Hematopoietic multipotent progenitor cell treated with erythropoietin and hydrocortisone succinate and interleukin-3 and kit ligand, for 17 days (in vitro differentiated cells): ENCODE results near the gene XAB2.

Experiments
- DNase-seq: peaks from one replicate; pipeline ENCODE4 v3.0.0-alpha.2; 2015; ENCODE audit warnings: low spot score

The XAB2 gene

GRCh38 chr19:7629347-7630054 is at the start of gene XAB2, which contains the start of gene PET100:
Gene XAB2 (minus strand): TSS chr19:7629545. CDS start chr19:7629527, 18 bp downstream.
Gene PET100 (plus strand): TSS chr19:7629793. CDS start chr19:7629834, 41 bp downstream.
- peak; percentile 99 for DNase-seq

- DNase-seq: peak; percentile 11
Observed at GRCh38 chr19:7677669-7678311, 48.4 kb upstream of the XAB2 start.

DNA sequence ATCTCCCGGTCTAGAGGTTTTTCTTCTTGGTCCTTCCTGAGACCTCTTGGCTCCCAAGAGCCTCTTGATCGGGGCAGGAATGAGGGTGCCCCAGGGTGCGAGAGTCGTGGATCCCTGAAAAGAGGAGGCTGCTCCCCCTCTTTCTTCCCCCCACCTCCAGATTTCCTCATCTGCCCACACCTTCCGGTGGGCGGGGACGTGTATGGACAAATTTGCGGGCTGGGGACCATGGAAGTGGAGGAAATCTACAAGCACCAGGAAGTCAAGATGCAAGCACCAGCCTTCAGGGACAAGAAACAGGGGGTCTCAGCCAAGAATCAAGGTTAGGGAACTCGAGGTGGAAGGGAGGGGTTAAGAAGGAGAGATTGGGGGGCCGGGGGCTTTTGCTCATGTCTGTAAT is 47.5 kb upstream of the XAB2 start, which contains the start of gene MCEMP1:
Gene MCEMP1 (plus strand): TSS at position 237 of the 400 bp plus-strand sequence. CDS start 31 bp downstream, at position 268.
- DNase-seq: no peak

DNA sequence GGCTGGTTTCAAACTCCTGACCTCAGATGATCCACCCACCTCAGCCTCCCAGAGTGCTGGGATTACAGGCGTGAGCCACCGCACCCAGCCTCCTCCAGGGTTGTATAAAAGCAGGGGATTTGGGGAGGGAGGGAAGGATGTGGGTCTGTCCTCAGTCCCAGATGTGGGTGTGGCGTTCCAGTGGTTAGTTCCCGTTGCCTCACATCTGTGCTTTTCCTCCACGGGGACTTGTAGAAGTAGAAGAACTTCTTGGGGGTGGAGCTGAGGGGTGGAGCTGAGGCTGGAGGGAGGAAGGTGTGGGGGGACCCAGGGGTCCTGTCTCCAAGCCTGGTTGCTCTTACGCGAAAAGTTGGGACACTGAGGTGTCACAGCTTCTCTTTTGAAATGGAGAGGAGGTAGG is 47.0 kb upstream of the XAB2 start:
- DNase-seq: no peak

- peak; percentile 53 for DNase-seq
Observed at GRCh38 chr19:7674010-7675005, 45.0 kb upstream of the XAB2 start.

DNA sequence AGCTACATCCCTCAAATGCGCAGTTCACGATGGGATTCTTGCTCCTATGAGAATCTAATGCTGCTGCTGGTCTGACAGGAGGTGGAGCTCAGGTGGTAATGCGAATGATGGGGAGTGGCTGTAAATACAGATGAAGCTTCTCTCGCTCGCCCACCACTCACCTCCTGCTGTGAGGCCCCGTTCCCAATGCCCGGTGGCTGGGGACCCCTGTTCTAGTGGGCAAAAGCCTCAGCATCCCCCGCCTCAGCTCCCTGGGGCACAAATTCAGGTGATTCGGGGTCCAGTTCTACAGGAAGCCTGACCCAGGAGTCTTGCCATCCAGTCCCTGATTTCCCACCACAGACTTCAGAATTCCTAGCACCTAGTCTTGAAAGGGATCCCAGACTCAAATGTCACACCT is 43.2 kb upstream of the XAB2 start:
- no peak for DNase-seq

DNA sequence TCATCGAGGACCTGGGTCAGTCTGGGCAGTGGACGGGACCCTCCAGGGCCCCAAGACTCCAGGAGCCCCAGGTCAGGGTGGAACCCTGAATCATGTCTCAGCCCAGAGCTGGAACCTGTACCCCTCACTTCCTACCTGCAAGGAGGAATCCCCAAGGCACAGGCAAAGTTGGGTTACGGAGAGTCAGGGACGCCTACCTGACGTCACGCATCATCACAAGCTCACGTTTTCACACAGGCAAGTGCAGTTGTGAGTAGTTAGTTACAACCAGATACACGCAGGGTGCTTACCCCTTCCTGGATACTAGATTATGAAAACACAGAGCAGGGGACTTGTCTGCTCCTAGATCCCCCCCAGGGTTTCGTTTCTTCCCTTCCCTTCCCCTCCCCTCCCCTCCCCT is 41.4 kb upstream of the XAB2 start:
- no peak for DNase-seq

GRCh38 chr19:7670150-7670783 is 40.9 kb upstream of the XAB2 start:
- no peak for DNase-seq

GRCh38 chr19:7669641-7670040 is 40.3 kb upstream of the XAB2 start:
- no peak for DNase-seq

DNA sequence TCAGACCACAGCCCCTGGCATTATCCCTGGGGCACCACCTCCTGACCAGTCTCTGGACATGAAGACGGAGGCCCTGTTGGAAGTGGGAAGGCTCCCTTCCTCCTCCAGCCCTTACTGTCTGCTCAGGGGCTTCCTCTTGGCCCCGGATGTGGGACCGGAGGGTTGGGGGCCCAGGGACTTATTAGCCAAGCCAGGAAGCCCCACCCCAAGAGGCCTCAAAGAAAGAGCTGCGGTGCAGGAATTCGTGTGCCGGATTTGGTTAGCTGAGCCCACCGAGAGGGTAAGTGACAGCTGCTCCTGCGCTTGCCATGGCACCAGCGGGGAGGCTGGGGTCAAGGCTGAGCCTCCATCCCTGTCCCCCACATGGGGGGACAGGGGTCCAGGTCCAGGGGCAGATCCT is 39.5 kb upstream of the XAB2 start, which contains the start of gene RETN:
Gene RETN (plus strand): TSS at position 208 of the 400 bp plus-strand sequence. CDS start 278 bp downstream, outside the sequence.
- DNase-seq: no peak

DNA sequence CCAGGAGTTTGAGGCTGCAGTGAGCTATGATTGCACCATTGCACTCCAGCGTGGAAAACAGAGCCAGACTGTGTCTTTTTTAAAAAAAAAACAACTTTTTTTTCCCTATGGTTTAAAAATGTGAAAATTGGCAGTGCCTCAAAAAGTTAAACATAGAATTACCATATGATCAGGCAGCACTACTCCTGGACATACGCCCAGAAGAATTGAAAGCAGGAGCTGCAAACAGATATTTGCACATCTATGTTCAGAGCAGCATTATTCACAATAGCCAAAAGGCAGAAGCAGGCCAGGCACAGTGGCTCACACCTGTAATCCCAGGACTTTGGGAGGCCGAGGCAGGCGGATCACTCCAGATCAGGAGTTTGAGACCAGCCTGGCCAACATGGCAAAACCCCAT is 35.7 kb upstream of the XAB2 start:
- no peak for DNase-seq

- no peak for DNase-seq
Observed at GRCh38 chr19:7663706-7664105, 34.4 kb upstream of the XAB2 start.

GRCh38 chr19:7662657-7663056 is 33.3 kb upstream of the XAB2 start:
- DNase-seq: no peak

DNA sequence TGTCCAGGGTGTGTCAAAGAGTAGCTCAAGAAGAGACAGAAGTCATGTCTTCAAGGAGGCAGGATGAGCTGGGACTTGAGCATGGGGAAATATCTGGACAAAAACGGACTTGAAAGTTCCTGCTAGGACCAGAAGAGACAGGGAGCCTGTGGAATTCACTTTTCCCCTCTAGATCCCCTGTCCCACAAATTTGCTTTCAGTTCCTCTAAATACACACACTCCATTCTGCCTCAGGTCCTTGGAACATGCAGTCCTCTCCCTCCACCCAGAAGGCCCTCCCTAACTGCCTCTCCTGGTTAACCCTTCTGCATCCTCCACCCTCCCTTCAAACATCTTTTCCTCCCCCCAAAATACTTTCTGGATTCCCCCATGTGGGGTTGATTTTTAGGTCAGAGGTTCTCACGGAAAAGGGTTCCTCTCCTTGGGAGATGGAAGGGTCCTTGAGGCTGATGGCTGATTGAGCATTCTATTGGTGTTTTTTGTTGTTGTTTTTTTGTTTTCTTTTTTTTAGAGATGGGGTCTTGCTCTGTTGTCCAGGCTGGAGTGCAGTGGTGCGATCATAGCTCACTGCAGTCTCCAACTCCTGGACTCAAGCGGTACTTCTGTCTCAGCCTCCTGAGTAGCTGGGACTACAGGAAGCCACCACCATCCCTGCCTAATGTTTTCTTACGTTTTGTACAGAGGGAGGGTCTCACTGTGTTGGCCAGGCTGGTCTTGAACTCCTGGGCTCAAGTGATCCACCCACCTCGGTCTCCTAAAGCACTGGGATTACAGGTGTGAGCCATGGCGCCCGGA is 32.6 kb upstream of the XAB2 start:
- no peak for DNase-seq

GRCh38 chr19:7658219-7658686 is 28.9 kb upstream of the XAB2 start:
- no peak for DNase-seq

GRCh38 chr19:7657131-7657751 is 27.9 kb upstream of the XAB2 start:
- no peak for DNase-seq

GRCh38 chr19:7655581-7655980 is 26.2 kb upstream of the XAB2 start:
- no peak for DNase-seq

DNA sequence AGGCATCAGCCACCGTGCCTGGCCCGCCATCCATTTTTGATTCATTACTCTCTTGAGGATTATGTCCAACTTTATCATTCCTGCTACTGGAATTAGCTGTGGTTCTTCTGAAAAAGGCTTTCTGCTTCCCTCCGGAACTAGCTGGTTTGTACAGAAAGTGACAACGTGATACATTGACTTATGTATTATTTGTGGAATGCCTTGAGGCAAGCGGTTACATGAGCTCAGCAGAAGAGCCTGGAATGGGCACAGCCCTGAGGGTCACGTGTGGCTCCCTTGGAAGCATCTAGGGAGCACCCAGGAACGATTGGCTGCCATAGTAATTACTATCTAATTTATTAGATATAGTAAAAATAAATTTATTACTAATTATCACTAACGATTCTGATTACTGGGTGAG is 25.1 kb upstream of the XAB2 start:
- DNase-seq: no peak

- DNase-seq: peak; percentile 90
Observed at GRCh38 chr19:7652061-7652641, 22.8 kb upstream of the XAB2 start.

DNA sequence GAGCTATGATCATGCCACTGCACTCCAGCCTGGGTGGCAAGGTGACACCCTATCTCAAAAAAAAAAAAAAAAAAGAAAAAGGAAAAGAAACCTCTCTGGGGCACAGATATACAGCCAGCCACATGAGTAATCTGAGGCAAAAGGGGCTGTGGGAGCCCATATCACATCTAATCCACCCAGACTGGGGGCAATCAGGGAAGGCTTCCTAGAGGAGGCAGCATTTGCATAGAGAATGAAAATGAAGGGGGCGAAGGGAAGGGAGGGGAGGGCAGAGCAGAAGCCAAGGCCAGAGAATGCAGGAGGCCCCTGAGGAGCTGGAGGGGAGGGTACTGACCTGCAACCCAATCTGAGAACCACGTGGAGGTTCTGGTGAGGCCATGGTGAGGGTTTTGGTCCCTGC is 20.8 kb upstream of the XAB2 start:
- no peak for DNase-seq
